Tibial nerve (tissue), 4 donors: ENCODE data around the gene PRRT4.

Source experiments
- EP300 ChIP-seq, 2 donors: sonication (generic); formaldehyde crosslinking; IDR thresholded peaks; one replicate each; pipeline ENCODE4 v1.6.1; 2017; ENCODE audit warnings: antibody characterized with exemption in 2 of 2, mild to moderate bottlenecking in 1 of 2
- POLR2A ChIP-seq, 2 donors: fragments of 450-650 bp; IDR thresholded peaks; one replicate each; pipeline ENCODE4 v1.6.1; 2017; ENCODE audit warnings: antibody characterized with exemption in 2 of 2, mild to moderate bottlenecking in 2 of 2, moderate library complexity in 2 of 2
- TF ChIP-seq, protein P1 (sequence below), 5 experiments: fragments of 200-600 bp in 3 of 5; fragments of 450-650 bp in 2 of 5; sonication (generic) in 3 of 5; IDR thresholded peaks; one replicate each; pipeline ENCODE4 v1.5.1; 2016 to 2019; ENCODE audit warnings: antibody characterized with exemption in 5 of 5, mild to moderate bottlenecking in 3 of 5, moderate library complexity in 2 of 5

DNA sequence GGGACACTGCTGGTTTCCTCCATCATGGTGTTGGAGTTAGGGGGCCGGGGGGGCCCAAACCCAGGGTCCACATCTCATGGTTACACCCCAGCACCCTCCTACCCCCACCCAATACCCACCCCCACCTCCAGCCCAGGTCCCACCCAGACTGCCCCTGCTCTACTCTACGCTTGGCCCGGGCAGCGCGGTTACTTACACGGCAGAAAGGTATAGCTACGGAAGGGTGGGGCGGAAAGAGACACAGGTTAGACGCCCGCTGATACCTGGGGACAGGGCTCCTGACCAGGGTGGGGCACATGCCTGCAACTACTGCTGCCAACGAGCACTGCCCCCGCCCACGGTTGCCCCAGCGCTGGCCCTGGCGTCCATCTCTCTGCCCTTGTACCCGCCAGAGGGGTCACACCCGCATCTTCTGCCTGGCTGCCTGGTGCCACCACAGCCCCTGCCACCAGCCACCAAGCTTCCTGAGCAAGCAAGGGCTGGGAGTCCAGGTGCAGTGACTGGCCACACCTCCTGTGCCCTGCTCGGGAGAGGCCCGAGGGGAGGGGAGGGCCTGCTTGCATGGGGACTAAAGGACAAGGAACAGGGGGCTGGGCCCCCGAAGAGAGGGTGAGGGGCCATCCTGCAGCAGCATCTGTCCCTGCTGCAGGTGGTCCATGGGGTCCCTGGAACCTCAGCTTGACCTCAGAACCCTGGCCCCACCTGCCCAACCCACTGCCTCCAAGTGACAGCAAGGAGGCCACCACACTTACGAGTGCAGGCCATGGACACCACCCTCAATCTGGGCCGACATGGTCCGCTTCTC, 32.2 kb upstream of the PRRT4 start:
- TF ChIP-seq EP300 (IDR thresholded peaks at IDR 0.05) (no peak), POLR2A (IDR thresholded peaks at IDR 0.05) (no peak)
- TF ChIP-seq, protein P1, sequence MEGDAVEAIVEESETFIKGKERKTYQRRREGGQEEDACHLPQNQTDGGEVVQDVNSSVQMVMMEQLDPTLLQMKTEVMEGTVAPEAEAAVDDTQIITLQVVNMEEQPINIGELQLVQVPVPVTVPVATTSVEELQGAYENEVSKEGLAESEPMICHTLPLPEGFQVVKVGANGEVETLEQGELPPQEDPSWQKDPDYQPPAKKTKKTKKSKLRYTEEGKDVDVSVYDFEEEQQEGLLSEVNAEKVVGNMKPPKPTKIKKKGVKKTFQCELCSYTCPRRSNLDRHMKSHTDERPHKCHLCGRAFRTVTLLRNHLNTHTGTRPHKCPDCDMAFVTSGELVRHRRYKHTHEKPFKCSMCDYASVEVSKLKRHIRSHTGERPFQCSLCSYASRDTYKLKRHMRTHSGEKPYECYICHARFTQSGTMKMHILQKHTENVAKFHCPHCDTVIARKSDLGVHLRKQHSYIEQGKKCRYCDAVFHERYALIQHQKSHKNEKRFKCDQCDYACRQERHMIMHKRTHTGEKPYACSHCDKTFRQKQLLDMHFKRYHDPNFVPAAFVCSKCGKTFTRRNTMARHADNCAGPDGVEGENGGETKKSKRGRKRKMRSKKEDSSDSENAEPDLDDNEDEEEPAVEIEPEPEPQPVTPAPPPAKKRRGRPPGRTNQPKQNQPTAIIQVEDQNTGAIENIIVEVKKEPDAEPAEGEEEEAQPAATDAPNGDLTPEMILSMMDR (IDR thresholded peaks at IDR 0.05), result no peak
